GM18511 (cell line): ENCODE data around the gene KLHL7.
"Not testable (repeated sequence)": the region's sequence is repeated elsewhere in the genome, so short reads cannot be mapped to it uniquely, and the experiment has no call there.

Experiments used
- ATAC-seq: cut with Tn5 transposase; IDR thresholded peaks from one replicate; pipeline ENCODE4 v1.9.1; 2021; ENCODE audit warnings: mild to moderate bottlenecking, moderate library complexity; ENCODE audit not compliant: unreplicated experiment

KLHL7 gene

GRCh38 chr7:23168111-23168885, 62.7 kb downstream of the KLHL7 start:
- ATAC-seq: no peak

GRCh38 chr7:23175938-23176337, 70.4 kb downstream of the KLHL7 start:
- no peak for ATAC-seq

- peak; percentile 96 for ATAC-seq
Observed at GRCh38 chr7:23181684-23182553, 76.3 kb downstream of the KLHL7 start, which contains the start of gene NUP42. NUP42 (plus strand) TSS chr7:23182048; CDS start chr7:23182086, 38 bp downstream.

GRCh38 chr7:23183279-23184012, 77.9 kb downstream of the KLHL7 start:
- no peak for ATAC-seq

- ATAC-seq: no peak
Observed at GRCh38 chr7:23184291-23184690, 78.7 kb downstream of the KLHL7 start.

- no peak for ATAC-seq
Observed at GRCh38 chr7:23184709-23185359, 79.2 kb downstream of the KLHL7 start.

GRCh38 chr7:23185980-23186379, 80.4 kb downstream of the KLHL7 start:
- ATAC-seq: no peak

GRCh38 chr7:23191022-23191421, 85.4 kb downstream of the KLHL7 start:
- ATAC-seq: no peak

GRCh38 chr7:23193650-23194227, 88.2 kb downstream of the KLHL7 start:
- not testable (repeated sequence) for ATAC-seq

- ATAC-seq: no peak
Observed at GRCh38 chr7:23196306-23196705, 90.7 kb downstream of the KLHL7 start.

- ATAC-seq: not testable (repeated sequence)
Observed at GRCh38 chr7:23197745-23198144, 92.2 kb downstream of the KLHL7 start.

- ATAC-seq: no peak
Observed at GRCh38 chr7:23200331-23200730, 94.7 kb downstream of the KLHL7 start.

- ATAC-seq: no peak
Observed at GRCh38 chr7:23204241-23204640, 98.7 kb downstream of the KLHL7 start.

GRCh38 chr7:23205577-23205908, 100.0 kb downstream of the KLHL7 start:
- no peak for ATAC-seq

- ATAC-seq: no peak
Observed at GRCh38 chr7:23205909-23206767, 100.6 kb downstream of the KLHL7 start.

- no peak for ATAC-seq
Observed at GRCh38 chr7:23207021-23207420, 101.4 kb downstream of the KLHL7 start.

- ATAC-seq: no peak
Observed at GRCh38 chr7:23207884-23208283, 102.3 kb downstream of the KLHL7 start.

- no peak for ATAC-seq
Observed at GRCh38 chr7:23208316-23208715, 102.7 kb downstream of the KLHL7 start.

GRCh38 chr7:23210506-23210905, 104.9 kb downstream of the KLHL7 start:
- ATAC-seq: no peak

GRCh38 chr7:23211589-23211988, 106.0 kb downstream of the KLHL7 start:
- ATAC-seq: no peak
